Measurements from ENCODE around the gene ARID1A. TPM values are rescaled to one million over a fixed set of nuclear protein-coding genes. Genes with fewer than 3 reads are reported as not detected.

Gene ARID1A
- total RNA-seq, 1 donor from 2014 or later = 64.3 TPM

GRCh38 chr1:26759531-26759930 is 63.7 kb downstream of the ARID1A start:
- H3K36me3 ChIP-seq = peaks cover 61% of the 10 kb centered on the region

GRCh38 chr1:26761217-26761616 is 65.4 kb downstream of the ARID1A start:
- peaks cover 71% of the 10 kb centered on the region for H3K36me3 ChIP-seq
- intact Hi-C loops (cut with DNase I) = no loop called here

More at GRCh38 chr1:26759531-26759930, 63.7 kb downstream of the ARID1A start:
- DNase-seq = no peak
- ATAC-seq = no peak
- Histone ChIP-seq H3K27me3 (no peaks in the 10 kb centered on the region), H3K27ac (no peak overlapping the region), H3K4me3 (no peak overlapping the region), H3K9me3 (no peaks in the 10 kb centered on the region), H3K4me1 (no peaks in the 10 kb centered on the region)
- no peak for TF ChIP-seq CTCF (IDR thresholded peaks at IDR 0.05)
- intact Hi-C loops (cut with DNase I) = no loop called here

GRCh38 chr1:26767714-26768113 is 71.9 kb downstream of the ARID1A start:
- ATAC-seq (no peak), DNase-seq (no peak)
- H3K27me3 ChIP-seq = no peaks in the 10 kb centered on the region
- H3K4me1 ChIP-seq = peaks cover 21% of the 10 kb centered on the region
- no peak for TF ChIP-seq CTCF (IDR thresholded peaks at IDR 0.05)
- H3K4me3 ChIP-seq = no peak overlapping the region
- no peak overlapping the region for H3K27ac ChIP-seq
- no peaks in the 10 kb centered on the region for H3K9me3 ChIP-seq
- H3K36me3 ChIP-seq = peaks cover 99% of the 10 kb centered on the region
- intact Hi-C loops (cut with DNase I) = no loop called here

More at GRCh38 chr1:26761217-26761616, 65.4 kb downstream of the ARID1A start:
- H3K9me3 ChIP-seq = no peaks in the 10 kb centered on the region
- H3K27ac ChIP-seq = no peak overlapping the region
- DNase-seq (no peak), ATAC-seq (peak; percentile 65)
- H3K27me3 ChIP-seq = no peaks in the 10 kb centered on the region
- TF ChIP-seq CTCF (IDR thresholded peaks at IDR 0.05) = peak; percentile 12
- H3K4me1 ChIP-seq = no peaks in the 10 kb centered on the region
- H3K4me3 ChIP-seq = no peak overlapping the region

GRCh38 chr1:26768755-26769154 is 72.9 kb downstream of the ARID1A start:
- H3K4me1 ChIP-seq = peaks cover 21% of the 10 kb centered on the region
- no peak overlapping the region for H3K27ac ChIP-seq
- H3K9me3 ChIP-seq = no peaks in the 10 kb centered on the region
- H3K36me3 ChIP-seq = peaks cover 99% of the 10 kb centered on the region
- ATAC-seq (peak; percentile 13), DNase-seq (no peak)
- no peak overlapping the region for H3K4me3 ChIP-seq
- H3K27me3 ChIP-seq = no peaks in the 10 kb centered on the region
- TF ChIP-seq CTCF (IDR thresholded peaks at IDR 0.05) = no peak
- intact Hi-C loops (cut with DNase I) = no loop called here

GRCh38 chr1:26771285-26771642 is 75.4 kb downstream of the ARID1A start:
- no peaks in the 10 kb centered on the region for H3K27me3 ChIP-seq
- H3K9me3 ChIP-seq = no peaks in the 10 kb centered on the region
- peaks cover 100% of the 10 kb centered on the region for H3K36me3 ChIP-seq
- intact Hi-C loops (cut with DNase I) = no loop called here
- H3K27ac ChIP-seq = no peak overlapping the region
- DNase-seq (no peak), ATAC-seq (peak; percentile 13)
- no peak overlapping the region for H3K4me3 ChIP-seq
- TF ChIP-seq CTCF (IDR thresholded peaks at IDR 0.05) = no peak
- H3K4me1 ChIP-seq = peaks cover 21% of the 10 kb centered on the region

Data from upper lobe of right lung (tissue), 1 donor.